HCT116 (cell line): ENCODE measurements around the gene OR1B1. TPM values are rescaled to one million over a fixed set of nuclear protein-coding genes. Genes with fewer than 3 reads are reported as not detected.

ENCODE experiments used
- ATAC-seq: fragments of 200-7000 bp; cut with Tn5 transposase; 2 replicates; pipeline ENCODE4 v1.9.1; 2020; ENCODE audit warnings: mild to moderate bottlenecking, moderate library complexity
- BruUV-seq: library from RNA; stranded (reverse); fragments of 400-500 nt; replicated peaks from 2 replicates; lab custom pipeline; 2021; lab: Mats Ljungman, UMichigan
- CTCF ChIA-PET: fragments of 300-600 bp; sonication (Branson Sonifier 250); formaldehyde crosslinking; loops from one replicate; lab custom pipeline; 2021; ENCODE audit warnings: antibody characterized with exemption; lab: Charles Lee
- POLR2A ChIA-PET: fragments of 300-600, 350-600 bp; sonication (Branson Sonifier 250); formaldehyde crosslinking; loops from one replicate; lab custom pipeline; 2021; ENCODE audit warnings: antibody characterized with exemption; lab: Charles Lee
- RAD21 ChIA-PET, 2 experiments: fragments of 300-600 bp; sonication (Branson Sonifier 250); formaldehyde crosslinking; loops; one replicate each; lab custom pipeline; 2023; ENCODE audit warnings: low total read pairs in 2 of 2; ENCODE audit not compliant: uncharacterized antibody in 2 of 2, unreplicated experiment in 2 of 2, low non-redundant PET in 1 of 2; lab: Charles Lee
- DNase-seq: peaks from one replicate; pipeline ENCODE4 v3.0.0-alpha.2; 2010; ENCODE audit warnings: low read depth, low spot score
- H2AFZ ChIP-seq: fragments of 200-600 bp; shearing (Covaris generic), sonication (generic); 2 replicates; pipeline ENCODE4 v1.6.1; 2017; ENCODE audit warnings: low read depth, mixed run types, mixed read lengths, antibody characterized with exemption, low read length; ENCODE audit not compliant: poor library complexity, severe bottlenecking
- H3K27ac ChIP-seq: 2 replicates; pipeline ENCODE4 v1.5.1; 2012; ENCODE audit warnings: low read depth, low read length
- H3K27me3 ChIP-seq: fragments of 200-600 bp; sonication (generic); 2 replicates; pipeline ENCODE4 v1.6.1; 2016; ENCODE audit warnings: mixed run types, low read length, mixed read lengths; ENCODE audit not compliant: insufficient read depth
- H3K36me3 ChIP-seq, 2 experiments: fragments of 200-500 bp in 1 of 2; fragments of 200-600 bp in 1 of 2; sonication (Bioruptor generic) in 1 of 2; sonication (generic) in 1 of 2; 2 replicates each; pipeline versions ENCODE4 v1.5.1 to v1.6.1; 2014 to 2016; ENCODE audit warnings: low read length in 2 of 2, inconsistent platforms in 1 of 2, mixed read lengths in 1 of 2, mixed run types in 1 of 2; ENCODE audit not compliant: insufficient read depth in 2 of 2, control insufficient read depth in 1 of 2
- H3K4me1 ChIP-seq, 2 experiments: fragments of 200-600 bp in 1 of 2; sonication (generic) in 1 of 2; 2 replicates each; pipeline versions ENCODE4 v1.5.1 to v1.6.1; 2012 to 2017; ENCODE audit warnings: low read length in 2 of 2, inconsistent platforms in 1 of 2, mild to moderate bottlenecking in 1 of 2, mixed read lengths in 1 of 2, mixed run types in 1 of 2, moderate library complexity in 1 of 2; ENCODE audit not compliant: insufficient read depth in 2 of 2, control insufficient read depth in 1 of 2
- H3K4me2 ChIP-seq: fragments of 200-600 bp; sonication (generic); 2 replicates; pipeline ENCODE4 v1.6.1; 2017; ENCODE audit warnings: mixed run types, low read length, mixed read lengths
- H3K4me3 ChIP-seq, 2 experiments: fragments of 200-600 bp in 1 of 2; sonication (generic) in 1 of 2; replicated peaks in 1 of 2; 2 replicates each; pipeline ENCODE4 v1.5.1; 2011 to 2016; ENCODE audit warnings: low read length in 2 of 2, control low read depth in 1 of 2, low read depth in 1 of 2, mild to moderate bottlenecking in 1 of 2, mixed read lengths in 1 of 2, mixed run types in 1 of 2
- H3K79me2 ChIP-seq: fragments of 200-600 bp; sonication (generic); 2 replicates; pipeline ENCODE4 v1.6.1; 2017; ENCODE audit warnings: mild to moderate bottlenecking, mixed run types, low read length, moderate library complexity, mixed read lengths; ENCODE audit not compliant: insufficient read depth
- H3K9ac ChIP-seq: fragments of 200-600 bp; sonication (generic); 2 replicates; pipeline ENCODE4 v1.6.1; 2016; ENCODE audit warnings: low read length, mixed read lengths
- H3K9me2 ChIP-seq: fragments of 200-600 bp; sonication (generic), shearing (Covaris generic); 2 replicates; pipeline ENCODE4 v1.6.1; 2017; ENCODE audit warnings: mixed run types, mild to moderate bottlenecking, moderate library complexity; ENCODE audit not compliant: insufficient read depth
- H3K9me3 ChIP-seq, 2 experiments: fragments of 200-500 bp in 1 of 2; fragments of 200-600 bp in 1 of 2; sonication (Bioruptor generic) in 1 of 2; sonication (generic) in 1 of 2; 2 replicates each; pipeline ENCODE4 v1.6.1; 2014 to 2017; ENCODE audit warnings: low read length in 2 of 2, mixed read lengths in 2 of 2, inconsistent platforms in 1 of 2, low read depth in 1 of 2, mild to moderate bottlenecking in 1 of 2, mixed run types in 1 of 2, moderate library complexity in 1 of 2; ENCODE audit not compliant: control insufficient read depth in 1 of 2, insufficient read depth in 1 of 2
- H4K20me1 ChIP-seq: fragments of 200-600 bp; sonication (generic), shearing (Covaris generic); 2 replicates; pipeline ENCODE4 v1.6.1; 2017; ENCODE audit warnings: mixed run types, mild to moderate bottlenecking, moderate library complexity; ENCODE audit not compliant: insufficient read depth
- CBX3 ChIP-seq: IDR thresholded peaks from 2 replicates; pipeline ENCODE4 v1.6.1; 2012; ENCODE audit warnings: low read depth
- CEBPB ChIP-seq: IDR thresholded peaks from 2 replicates; pipeline ENCODE4 v1.6.1; 2012; ENCODE audit warnings: low read depth
- CTCF ChIP-seq, 3 experiments: fragments of 200-600 bp in 1 of 3; sonication (generic) in 1 of 3; IDR thresholded peaks in 2 of 3; conservative IDR thresholded peaks in 1 of 3; 2 replicates each; pipeline ENCODE4 v1.5.1; 2012 to 2017; ENCODE audit warnings: low read depth in 2 of 3, low read length in 2 of 3, antibody characterized with exemption in 1 of 3, borderline replicate concordance in 1 of 3, control low read depth in 1 of 3, mild to moderate bottlenecking in 1 of 3, mixed read lengths in 1 of 3, mixed run types in 1 of 3, moderate library complexity in 1 of 3; ENCODE audit not compliant: insufficient read depth in 1 of 3
- EGR1 ChIP-seq: IDR thresholded peaks from 2 replicates; pipeline ENCODE4 v1.6.1; 2012; ENCODE audit warnings: low read depth
- ELF1 ChIP-seq: IDR thresholded peaks from 2 replicates; pipeline ENCODE4 v1.6.1; 2012; ENCODE audit warnings: low read depth, borderline replicate concordance
- EZH2 ChIP-seq: fragments of 200-600 bp; sonication (generic); IDR thresholded peaks from 2 replicates; pipeline ENCODE4 v1.6.1; 2017; ENCODE audit warnings: antibody characterized with exemption, mixed run types
- EZH2phosphoT487 ChIP-seq: fragments of 200-600 bp; IDR thresholded peaks from 2 replicates; pipeline ENCODE4 v1.6.1; 2018; ENCODE audit warnings: antibody characterized with exemption, borderline replicate concordance
- FOSL1 ChIP-seq: IDR thresholded peaks from 2 replicates; pipeline ENCODE4 v1.6.1; 2012; ENCODE audit warnings: low read depth
- JUND ChIP-seq: IDR thresholded peaks from 2 replicates; pipeline ENCODE4 v1.6.1; 2012
- POLR2AphosphoS5 ChIP-seq: IDR thresholded peaks from 2 replicates; pipeline ENCODE4 v1.6.1; 2011; ENCODE audit warnings: mild to moderate bottlenecking, low read depth, low read length, moderate library complexity
- RAD21 ChIP-seq: IDR thresholded peaks from 2 replicates; pipeline ENCODE4 v1.6.1; 2012; ENCODE audit warnings: low read depth, mild to moderate bottlenecking
- SIN3A ChIP-seq: IDR thresholded peaks from 2 replicates; pipeline ENCODE4 v1.6.1; 2012; ENCODE audit warnings: low read depth
- SP1 ChIP-seq: IDR thresholded peaks from 2 replicates; pipeline ENCODE4 v1.6.1; 2012; ENCODE audit warnings: low read depth
- SRF ChIP-seq: IDR thresholded peaks from 2 replicates; pipeline ENCODE4 v1.6.1; 2012; ENCODE audit warnings: low read depth
- ZFX ChIP-seq: fragments of 450-650 bp; IDR thresholded peaks from 2 replicates; pipeline ENCODE4 v1.6.1; 2017
- ZNF274 ChIP-seq: fragments of 200-500 bp; sonication (Bioruptor generic); IDR thresholded peaks from 2 replicates; pipeline ENCODE4 v1.6.1; 2014; ENCODE audit warnings: mild to moderate bottlenecking, low read depth, low read length, inconsistent platforms
- intact Hi-C: fragments of 100-400 bp; cut with micrococcal nuclease; formaldehyde crosslinking; loops from 2 replicates; pipeline ENCODE4 v1.10.0; 2022
- total RNA-seq: library from RNA; stranded (reverse); gene quantifications from one replicate; pipeline ENCODE4 v1.2.1, GENCODE V29; 2021; ENCODE audit not compliant: unreplicated experiment
- TF ChIP-seq, protein P1 (sequence below): IDR thresholded peaks from 2 replicates; pipeline ENCODE4 v1.6.1; 2011; ENCODE audit warnings: mild to moderate bottlenecking, low read length, moderate library complexity; ENCODE audit not compliant: insufficient replicate concordance; ENCODE audit errors: extremely low read depth
- TF ChIP-seq, protein P2 (sequence below): IDR thresholded peaks from 2 replicates; pipeline ENCODE4 v1.6.1; 2012; ENCODE audit warnings: low read depth

OR1B1 gene
- total RNA-seq, 1 experiment from 2014 or later: not detected

GRCh38 chr9:122684851-122685250, 27.4 kb upstream of the OR1B1 start:
- POLR2A ChIA-PET: no interaction called here
- DNase-seq (no peak), ATAC-seq (no peak)
- no TSS peak for BruUV-seq
- H3K4me2 ChIP-seq: no peak overlapping the region
- CTCF ChIA-PET: no interaction called here
- no peaks in the 10 kb centered on the region for H3K27me3 ChIP-seq
- intact Hi-C loops: no loop called here
- 0 out of 4 replicates have a peak, but pooled peaks cover 3 to 9% of the 10 kb centered on the region in 2 experiments for H3K9me3 ChIP-seq
- no peak overlapping the region for H3K4me3 ChIP-seq
- no peaks in the 10 kb centered on the region for H3K9me2 ChIP-seq
- H3K4me1 ChIP-seq: no peaks in the 10 kb centered on the region
- TF ChIP-seq, protein P1, sequence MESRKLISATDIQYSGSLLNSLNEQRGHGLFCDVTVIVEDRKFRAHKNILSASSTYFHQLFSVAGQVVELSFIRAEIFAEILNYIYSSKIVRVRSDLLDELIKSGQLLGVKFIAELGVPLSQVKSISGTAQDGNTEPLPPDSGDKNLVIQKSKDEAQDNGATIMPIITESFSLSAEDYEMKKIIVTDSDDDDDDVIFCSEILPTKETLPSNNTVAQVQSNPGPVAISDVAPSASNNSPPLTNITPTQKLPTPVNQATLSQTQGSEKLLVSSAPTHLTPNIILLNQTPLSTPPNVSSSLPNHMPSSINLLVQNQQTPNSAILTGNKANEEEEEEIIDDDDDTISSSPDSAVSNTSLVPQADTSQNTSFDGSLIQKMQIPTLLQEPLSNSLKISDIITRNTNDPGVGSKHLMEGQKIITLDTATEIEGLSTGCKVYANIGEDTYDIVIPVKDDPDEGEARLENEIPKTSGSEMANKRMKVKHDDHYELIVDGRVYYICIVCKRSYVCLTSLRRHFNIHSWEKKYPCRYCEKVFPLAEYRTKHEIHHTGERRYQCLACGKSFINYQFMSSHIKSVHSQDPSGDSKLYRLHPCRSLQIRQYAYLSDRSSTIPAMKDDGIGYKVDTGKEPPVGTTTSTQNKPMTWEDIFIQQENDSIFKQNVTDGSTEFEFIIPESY: no peak
- TF ChIP-seq CBX3 (no peak), SIN3A (no peak), EZH2phosphoT487 (no peak), ELF1 (no peak), ZFX (no peak), FOSL1 (no peak), ZNF274 (no peak), RAD21 (no peak), CEBPB (no peak), POLR2AphosphoS5 (no peak), EZH2 (no peak), SRF (no peak), EGR1 (no peak), JUND (no peak), CTCF (IDR thresholded peaks at IDR 0.05 in 2 of 3, conservative IDR thresholded peaks at IDR 0.05 in 1 of 3; ENCODE audit: borderline replicate concordance in 1 of 3, insufficient read depth in 1 of 3, low read depth in 2 of 3, low read length in 2 of 3) (no peak), SP1 (no peak)
- TF ChIP-seq, protein P2, sequence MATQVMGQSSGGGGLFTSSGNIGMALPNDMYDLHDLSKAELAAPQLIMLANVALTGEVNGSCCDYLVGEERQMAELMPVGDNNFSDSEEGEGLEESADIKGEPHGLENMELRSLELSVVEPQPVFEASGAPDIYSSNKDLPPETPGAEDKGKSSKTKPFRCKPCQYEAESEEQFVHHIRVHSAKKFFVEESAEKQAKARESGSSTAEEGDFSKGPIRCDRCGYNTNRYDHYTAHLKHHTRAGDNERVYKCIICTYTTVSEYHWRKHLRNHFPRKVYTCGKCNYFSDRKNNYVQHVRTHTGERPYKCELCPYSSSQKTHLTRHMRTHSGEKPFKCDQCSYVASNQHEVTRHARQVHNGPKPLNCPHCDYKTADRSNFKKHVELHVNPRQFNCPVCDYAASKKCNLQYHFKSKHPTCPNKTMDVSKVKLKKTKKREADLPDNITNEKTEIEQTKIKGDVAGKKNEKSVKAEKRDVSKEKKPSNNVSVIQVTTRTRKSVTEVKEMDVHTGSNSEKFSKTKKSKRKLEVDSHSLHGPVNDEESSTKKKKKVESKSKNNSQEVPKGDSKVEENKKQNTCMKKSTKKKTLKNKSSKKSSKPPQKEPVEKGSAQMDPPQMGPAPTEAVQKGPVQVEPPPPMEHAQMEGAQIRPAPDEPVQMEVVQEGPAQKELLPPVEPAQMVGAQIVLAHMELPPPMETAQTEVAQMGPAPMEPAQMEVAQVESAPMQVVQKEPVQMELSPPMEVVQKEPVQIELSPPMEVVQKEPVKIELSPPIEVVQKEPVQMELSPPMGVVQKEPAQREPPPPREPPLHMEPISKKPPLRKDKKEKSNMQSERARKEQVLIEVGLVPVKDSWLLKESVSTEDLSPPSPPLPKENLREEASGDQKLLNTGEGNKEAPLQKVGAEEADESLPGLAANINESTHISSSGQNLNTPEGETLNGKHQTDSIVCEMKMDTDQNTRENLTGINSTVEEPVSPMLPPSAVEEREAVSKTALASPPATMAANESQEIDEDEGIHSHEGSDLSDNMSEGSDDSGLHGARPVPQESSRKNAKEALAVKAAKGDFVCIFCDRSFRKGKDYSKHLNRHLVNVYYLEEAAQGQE: no peak
- H2AFZ ChIP-seq: no peak overlapping the region
- no peak overlapping the region for H3K9ac ChIP-seq
- no peaks in the 10 kb centered on the region for H3K36me3 ChIP-seq
- RAD21 ChIA-PET: no interaction called here
- no peak overlapping the region for H3K27ac ChIP-seq
- H3K79me2 ChIP-seq: no peaks in the 10 kb centered on the region
- H4K20me1 ChIP-seq: no peaks in the 10 kb centered on the region
